HG02852 (cell line): ENCODE measurements around the gene TAS2R31.

Source experiments
- ATAC-seq: cut with Tn5 transposase; IDR thresholded peaks from one replicate; pipeline ENCODE4 v1.9.1; 2021; ENCODE audit warnings: mild to moderate bottlenecking, moderate library complexity; ENCODE audit not compliant: unreplicated experiment

Gene TAS2R31

GRCh38 chr12:11007608-11008007 is 23.6 kb downstream of the TAS2R31 start:
- no peak for ATAC-seq

GRCh38 chr12:10998204-10998603 is 33.0 kb downstream of the TAS2R31 start, which contains the start of gene TAS2R20:
Gene TAS2R20, minus strand, starts transcription at chr12:10998304. Its CDS starts 429 bp downstream, at chr12:10997875.
- ATAC-seq: no peak

- ATAC-seq: no peak
These were observed 36.9 kb downstream of the TAS2R31 start for GRCh38 chr12:10994307-10994706.

- no peak for ATAC-seq
These were observed 42.1 kb downstream of the TAS2R31 start for GRCh38 chr12:10989107-10989506.

GRCh38 chr12:10986812-10987211 is 44.4 kb downstream of the TAS2R31 start, which contains the start of gene TAS2R50:
Gene TAS2R50, minus strand, starts transcription at chr12:10986912. Its CDS starts 52 bp downstream, at chr12:10986860.
- ATAC-seq: no peak

- no peak for ATAC-seq
These were observed 49.0 kb downstream of the TAS2R31 start for GRCh38 chr12:10982244-10982643.
